ENCODE data around the gene CHRNA1. TPM values are rescaled to one million over a fixed set of nuclear protein-coding genes. Genes with fewer than 3 reads are reported as not detected.

CHRNA1 gene
- total RNA-seq, 1 donor from 2014 or later, result 3.7 TPM

GRCh38 chr2:174744111-174744510 lies 20.2 kb downstream of the CHRNA1 start:
- H3K27me3 ChIP-seq (ENCODE audit: insufficient read depth, low read length), result peaks cover 8% of the 10 kb centered on the region
- H4K20me1 ChIP-seq (ENCODE audit: insufficient read depth, low read length), result no peaks in the 10 kb centered on the region
- H3K4me2 ChIP-seq (ENCODE audit: low read length), result no peak overlapping the region
- no peaks in the 10 kb centered on the region for H3K4me1 ChIP-seq (ENCODE audit: insufficient read depth, low read length)
- peaks cover 28% of the 10 kb centered on the region for H3K27me3 Mint-ChIP-seq (ENCODE audit: low read depth, unreplicated experiment)
- no peaks in the 10 kb centered on the region for H3K9me3 ChIP-seq (ENCODE audit: insufficient read depth, low read depth, low read length)
- no peak overlapping the region for H3K27ac ChIP-seq (ENCODE audit: low read depth, low read length)
- TF ChIP-seq EZH2 (IDR thresholded peaks at IDR 0.05; ENCODE audit: insufficient read depth, low read length) (no peak), CTCF (IDR thresholded peaks at IDR 0.05; ENCODE audit: insufficient read depth, low read depth, low read length) (no peak)
- H3K4me3 Mint-ChIP-seq (ENCODE audit: unreplicated experiment), result no peak overlapping the region
- peaks cover 2% of the 10 kb centered on the region for H3K4me1 Mint-ChIP-seq (ENCODE audit: low read depth, unreplicated experiment)
- FAIRE-seq, result no peak
- no peaks in the 10 kb centered on the region for H3K36me3 Mint-ChIP-seq (ENCODE audit: low read depth, unreplicated experiment)
- H3K4me3 ChIP-seq (ENCODE audit: insufficient read depth, low read depth, low read length), result no peak overlapping the region
- H3K9ac ChIP-seq (ENCODE audit: low read length), result no peak overlapping the region
- H2AFZ ChIP-seq (ENCODE audit: low read depth, low read length), result no peak overlapping the region
- H3K27ac Mint-ChIP-seq (ENCODE audit: unreplicated experiment), result no peak overlapping the region
- no peaks in the 10 kb centered on the region for H3K36me3 ChIP-seq (ENCODE audit: insufficient read depth, low read length)
- H3K9me3 Mint-ChIP-seq (ENCODE audit: unreplicated experiment), result peaks cover 1% of the 10 kb centered on the region
- H3K79me2 ChIP-seq (ENCODE audit: insufficient read depth, low read length), result no peaks in the 10 kb centered on the region
- no peak for DNase-seq (ENCODE audit: low read depth)

- no peaks in the 10 kb centered on the region for H3K36me3 Mint-ChIP-seq (ENCODE audit: low read depth, unreplicated experiment)
Measured at GRCh38 chr2:174740721-174741120, 23.6 kb downstream of the CHRNA1 start.

More at GRCh38 chr2:174740721-174741120, 23.6 kb downstream of the CHRNA1 start:
- Histone ChIP-seq H3K9me3 (ENCODE audit: insufficient read depth, low read depth, low read length) (no peaks in the 10 kb centered on the region), H3K27ac (ENCODE audit: low read depth, low read length) (no peak overlapping the region), H4K20me1 (ENCODE audit: insufficient read depth, low read length) (no peaks in the 10 kb centered on the region), H3K36me3 (ENCODE audit: insufficient read depth, low read length) (no peaks in the 10 kb centered on the region), H2AFZ (ENCODE audit: low read depth, low read length) (no peak overlapping the region), H3K9ac (ENCODE audit: low read length) (no peak overlapping the region), H3K79me2 (ENCODE audit: insufficient read depth, low read length) (no peaks in the 10 kb centered on the region), H3K4me3 (ENCODE audit: insufficient read depth, low read depth, low read length) (no peak overlapping the region), H3K4me2 (ENCODE audit: low read length) (no peak overlapping the region), H3K27me3 (ENCODE audit: insufficient read depth, low read length) (no peaks in the 10 kb centered on the region), H3K4me1 (ENCODE audit: insufficient read depth, low read length) (no peaks in the 10 kb centered on the region)
- FAIRE-seq (no peak), DNase-seq (ENCODE audit: low read depth) (no peak)
- no peak for TF ChIP-seq CTCF (IDR thresholded peaks at IDR 0.05; ENCODE audit: insufficient read depth, low read depth, low read length)
- no peak for TF ChIP-seq EZH2 (IDR thresholded peaks at IDR 0.05; ENCODE audit: insufficient read depth, low read length)
- peaks cover 36% of the 10 kb centered on the region for H3K27me3 Mint-ChIP-seq (ENCODE audit: low read depth, unreplicated experiment)
- H3K9me3 Mint-ChIP-seq (ENCODE audit: unreplicated experiment), result peaks cover 1% of the 10 kb centered on the region
- no peak overlapping the region for H3K4me3 Mint-ChIP-seq (ENCODE audit: unreplicated experiment)
- no peak overlapping the region for H3K27ac Mint-ChIP-seq (ENCODE audit: unreplicated experiment)
- H3K4me1 Mint-ChIP-seq (ENCODE audit: low read depth, unreplicated experiment), result no peaks in the 10 kb centered on the region
